Measurements from ENCODE around the gene KLHL22.
"Not testable (repeated sequence)": the region's sequence is repeated elsewhere in the genome, so short reads cannot be mapped to it uniquely, and the experiment has no call there.

The KLHL22 gene

GRCh38 chr22:20494978-20495860 lies at the start of gene KLHL22:
Gene KLHL22, minus strand, starts transcription at chr22:20495795. Its CDS starts 6,584 bp downstream, at chr22:20489211.
- TF ChIP-seq CTCF (IDR thresholded peaks at IDR 0.05) (no peak), ZFX (IDR thresholded peaks at IDR 0.05; ENCODE audit: borderline replicate concordance) (no peak)
- peak within 1 kb of the TSS; percentile 93 for H3K27ac ChIP-seq

- H3K27ac ChIP-seq = not testable (repeated sequence)
Observed at GRCh38 chr22:20545318-20545634, 49.7 kb upstream of the KLHL22 start.

GRCh38 chr22:20542736-20543135 lies 47.1 kb upstream of the KLHL22 start:
- TF ChIP-seq CTCF (IDR thresholded peaks at IDR 0.05) (no peak), ZFX (IDR thresholded peaks at IDR 0.05; ENCODE audit: borderline replicate concordance) (no peak)
- no peak overlapping the region for H3K27ac ChIP-seq

GRCh38 chr22:20542055-20542454 lies 46.5 kb upstream of the KLHL22 start:
- TF ChIP-seq ZFX (IDR thresholded peaks at IDR 0.05; ENCODE audit: borderline replicate concordance) (no peak), CTCF (IDR thresholded peaks at IDR 0.05) (no peak)

GRCh38 chr22:20538875-20539274 lies 43.3 kb upstream of the KLHL22 start:
- H3K27ac ChIP-seq = not testable (repeated sequence)

More at GRCh38 chr22:20542055-20542454, 46.5 kb upstream of the KLHL22 start:
- H3K27ac ChIP-seq = no peak overlapping the region

- TF ChIP-seq CTCF (IDR thresholded peaks at IDR 0.05) (no peak), ZFX (IDR thresholded peaks at IDR 0.05; ENCODE audit: borderline replicate concordance) (no peak)
- no peak overlapping the region for H3K27ac ChIP-seq
Observed at GRCh38 chr22:20537983-20538382, 42.4 kb upstream of the KLHL22 start.

- TF ChIP-seq CTCF (IDR thresholded peaks at IDR 0.05) (no peak), ZFX (IDR thresholded peaks at IDR 0.05; ENCODE audit: borderline replicate concordance) (no peak)
- H3K27ac ChIP-seq = no peak overlapping the region
Observed at GRCh38 chr22:20537325-20537756, 41.7 kb upstream of the KLHL22 start.

GRCh38 chr22:20536590-20537324 lies 41.2 kb upstream of the KLHL22 start:
- TF ChIP-seq CTCF (IDR thresholded peaks at IDR 0.05) (no peak), ZFX (IDR thresholded peaks at IDR 0.05; ENCODE audit: borderline replicate concordance) (no peak)
- H3K27ac ChIP-seq = no peak overlapping the region
